ENCODE results near the gene ZBP1.

Gene ZBP1

GRCh38 chr20:57588596-57588995, 31.6 kb downstream of the ZBP1 start:
- TF ChIP-seq NFIC (IDR thresholded peaks at IDR 0.05) (no peak), RAD21 (IDR thresholded peaks at IDR 0.05; ENCODE audit: low read depth) (no peak), TAF1 (IDR thresholded peaks at IDR 0.05; ENCODE audit: low read depth) (no peak), EP300 (IDR thresholded peaks at IDR 0.05; ENCODE audit: borderline replicate concordance) (no peak), TCF12 (IDR thresholded peaks at IDR 0.05; ENCODE audit: low read depth) (no peak), CREB1 (IDR thresholded peaks at IDR 0.05; ENCODE audit: low read depth) (no peak), REST (IDR thresholded peaks at IDR 0.05; ENCODE audit: low read depth) (no peak), FOXM1 (IDR thresholded peaks at IDR 0.05; ENCODE audit: borderline replicate concordance, low read depth) (no peak), TEAD4 (IDR thresholded peaks at IDR 0.05) (no peak), MAX (IDR thresholded peaks at IDR 0.05) (no peak), USF1 (IDR thresholded peaks at IDR 0.05) (no peak), ZBTB7A (IDR thresholded peaks at IDR 0.05; ENCODE audit: low read depth) (no peak), CEBPB (IDR thresholded peaks at IDR 0.05) (no peak), EGR1 (IDR thresholded peaks at IDR 0.05) (no peak), YY1 (IDR thresholded peaks at IDR 0.05; ENCODE audit: low read depth) (no peak)

- no peak for TF ChIP-seq YY1 (IDR thresholded peaks at IDR 0.05; ENCODE audit: low read depth)
Observed at GRCh38 chr20:57587989-57588377, 32.2 kb downstream of the ZBP1 start.

GRCh38 chr20:57587278-57587988, 32.8 kb downstream of the ZBP1 start:
- TF ChIP-seq CEBPB (IDR thresholded peaks at IDR 0.05) (no peak), USF1 (IDR thresholded peaks at IDR 0.05) (peak; percentile 32; the same call in 1 of the 2 replicates)

GRCh38 chr20:57586943-57587277, 33.3 kb downstream of the ZBP1 start:
- TF ChIP-seq EGR1 (IDR thresholded peaks at IDR 0.05): no peak
- TF ChIP-seq MAX (IDR thresholded peaks at IDR 0.05): no peak
- TF ChIP-seq TEAD4 (IDR thresholded peaks at IDR 0.05): no peak
- no peak for TF ChIP-seq EP300 (IDR thresholded peaks at IDR 0.05; ENCODE audit: borderline replicate concordance)
- TF ChIP-seq USF1 (IDR thresholded peaks at IDR 0.05): no peak
- no peak for TF ChIP-seq FOXM1 (IDR thresholded peaks at IDR 0.05; ENCODE audit: borderline replicate concordance, low read depth)
- no peak for TF ChIP-seq YY1 (IDR thresholded peaks at IDR 0.05; ENCODE audit: low read depth)
- TF ChIP-seq RAD21 (IDR thresholded peaks at IDR 0.05; ENCODE audit: low read depth): no peak
- TF ChIP-seq REST (IDR thresholded peaks at IDR 0.05; ENCODE audit: low read depth): no peak
- TF ChIP-seq CEBPB (IDR thresholded peaks at IDR 0.05): no peak
- TF ChIP-seq CREB1 (IDR thresholded peaks at IDR 0.05; ENCODE audit: low read depth): no peak
- TF ChIP-seq NFIC (IDR thresholded peaks at IDR 0.05): no peak
- no peak for TF ChIP-seq ZBTB7A (IDR thresholded peaks at IDR 0.05; ENCODE audit: low read depth)
- TF ChIP-seq TAF1 (IDR thresholded peaks at IDR 0.05; ENCODE audit: low read depth): no peak
- TF ChIP-seq TCF12 (IDR thresholded peaks at IDR 0.05; ENCODE audit: low read depth): no peak

- TF ChIP-seq NFIC (IDR thresholded peaks at IDR 0.05) (no peak), USF1 (IDR thresholded peaks at IDR 0.05) (no peak), REST (IDR thresholded peaks at IDR 0.05; ENCODE audit: low read depth) (no peak), RAD21 (IDR thresholded peaks at IDR 0.05; ENCODE audit: low read depth) (no peak), CEBPB (IDR thresholded peaks at IDR 0.05) (no peak), FOXM1 (IDR thresholded peaks at IDR 0.05; ENCODE audit: borderline replicate concordance, low read depth) (no peak), YY1 (IDR thresholded peaks at IDR 0.05; ENCODE audit: low read depth) (no peak), EP300 (IDR thresholded peaks at IDR 0.05; ENCODE audit: borderline replicate concordance) (no peak), TEAD4 (IDR thresholded peaks at IDR 0.05) (no peak), EGR1 (IDR thresholded peaks at IDR 0.05) (no peak), TAF1 (IDR thresholded peaks at IDR 0.05; ENCODE audit: low read depth) (no peak), ZBTB7A (IDR thresholded peaks at IDR 0.05; ENCODE audit: low read depth) (no peak), MAX (IDR thresholded peaks at IDR 0.05) (no peak), CREB1 (IDR thresholded peaks at IDR 0.05; ENCODE audit: low read depth) (no peak), TCF12 (IDR thresholded peaks at IDR 0.05; ENCODE audit: low read depth) (no peak)
Observed at GRCh38 chr20:57586370-57586793, 33.8 kb downstream of the ZBP1 start.
